ENCODE data around the gene GDPGP1. TPM values are rescaled to one million over a fixed set of nuclear protein-coding genes. Genes with fewer than 3 reads are reported as not detected.

GDPGP1 gene
- total RNA-seq, 2 experiments from 2014 or later, result 12.9 to 22.3 TPM

DNA sequence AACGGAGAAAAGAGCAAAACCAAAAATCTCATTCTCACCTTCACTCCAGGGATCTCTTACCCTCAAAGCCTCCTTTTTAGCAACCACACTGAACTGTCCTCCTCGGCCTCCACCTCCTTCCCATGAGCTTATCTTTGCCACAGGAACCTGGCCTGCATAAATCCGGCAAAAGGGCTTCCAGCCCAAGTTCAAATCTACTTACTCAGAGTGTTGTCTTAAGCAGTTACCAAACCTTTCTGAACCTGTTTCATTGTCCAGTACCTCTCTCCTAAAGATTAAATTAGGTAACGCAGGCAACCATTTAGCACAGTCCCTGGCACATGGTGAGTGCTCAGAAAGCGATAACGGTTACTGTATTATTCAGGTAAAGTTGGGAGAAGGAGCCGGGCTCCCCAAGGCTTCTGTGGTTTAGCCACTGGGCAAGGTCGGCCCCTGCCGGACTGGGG, 1.0 kb upstream of the GDPGP1 start:
- Histone ChIP-seq H3K9me2 (ENCODE audit: insufficient read depth, low read length) (no peaks in the 10 kb centered on the region), H2AFZ (ENCODE audit: low read length) (peak overlapping the region; percentile 56; the same call in 1 of the 2 replicates), H3K4me3 (ENCODE audit: low read depth, low read length, poor library complexity, severe bottlenecking) (peak overlapping the region; percentile 79), H3K79me2 (ENCODE audit: insufficient read depth, low read depth, low read length) (peaks cover 20% of the 10 kb centered on the region; the same call in 1 of the 2 replicates), H3K36me3 (ENCODE audit: insufficient read depth, low read length) (peaks cover 35% of the 10 kb centered on the region), H3K27ac (ENCODE audit: low read depth, low read length, poor library complexity, severe bottlenecking) (peak overlapping the region; percentile 73), H3K4me1 (ENCODE audit: insufficient read depth, low read length, poor library complexity, severe bottlenecking) (peaks cover 31% of the 10 kb centered on the region), H3K9me3 (ENCODE audit: low read length) (no peaks in the 10 kb centered on the region), H3K4me2 (ENCODE audit: low read length) (peak overlapping the region; percentile 93), H4K20me1 (ENCODE audit: insufficient read depth, low read length) (no peaks in the 10 kb centered on the region)
- DNase-seq (ENCODE audit: low spot score), result no peak
- TF ChIP-seq EZH2phosphoT487 (IDR thresholded peaks at IDR 0.05; ENCODE audit: borderline replicate concordance, low read depth, low read length), result no peak
- TF ChIP-seq, protein P1, sequence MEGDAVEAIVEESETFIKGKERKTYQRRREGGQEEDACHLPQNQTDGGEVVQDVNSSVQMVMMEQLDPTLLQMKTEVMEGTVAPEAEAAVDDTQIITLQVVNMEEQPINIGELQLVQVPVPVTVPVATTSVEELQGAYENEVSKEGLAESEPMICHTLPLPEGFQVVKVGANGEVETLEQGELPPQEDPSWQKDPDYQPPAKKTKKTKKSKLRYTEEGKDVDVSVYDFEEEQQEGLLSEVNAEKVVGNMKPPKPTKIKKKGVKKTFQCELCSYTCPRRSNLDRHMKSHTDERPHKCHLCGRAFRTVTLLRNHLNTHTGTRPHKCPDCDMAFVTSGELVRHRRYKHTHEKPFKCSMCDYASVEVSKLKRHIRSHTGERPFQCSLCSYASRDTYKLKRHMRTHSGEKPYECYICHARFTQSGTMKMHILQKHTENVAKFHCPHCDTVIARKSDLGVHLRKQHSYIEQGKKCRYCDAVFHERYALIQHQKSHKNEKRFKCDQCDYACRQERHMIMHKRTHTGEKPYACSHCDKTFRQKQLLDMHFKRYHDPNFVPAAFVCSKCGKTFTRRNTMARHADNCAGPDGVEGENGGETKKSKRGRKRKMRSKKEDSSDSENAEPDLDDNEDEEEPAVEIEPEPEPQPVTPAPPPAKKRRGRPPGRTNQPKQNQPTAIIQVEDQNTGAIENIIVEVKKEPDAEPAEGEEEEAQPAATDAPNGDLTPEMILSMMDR (conservative IDR thresholded peaks at IDR 0.05; ENCODE audit: low read length), result peak; percentile 62
- intact Hi-C loops (cut with micrococcal nuclease; ENCODE audit: unreplicated experiment), result loop anchor here (2.0 to 10.0 kb wide), 5 partner anchors 42 to 762 kb away; partner anchors contain the start of genes IDH2 and PRC1
- no TSS peak for BruUV-seq (replicated peaks)
- ChIA-PET POLR2A (interaction anchor here (0.5 to 3.5 kb wide), 8 partner anchors 11 to 554 kb away, joined by 3 to 23 read pairs (median 4); partner anchors contain the start of genes NGRN and SEMA4B), CTCF (ENCODE audit: unreplicated experiment) (interaction anchor here (0.6 to 0.8 kb wide), 2 partner anchors 61 to 873 kb away, joined by 3 read pairs; no protein-coding TSS in a partner anchor)

DNA sequence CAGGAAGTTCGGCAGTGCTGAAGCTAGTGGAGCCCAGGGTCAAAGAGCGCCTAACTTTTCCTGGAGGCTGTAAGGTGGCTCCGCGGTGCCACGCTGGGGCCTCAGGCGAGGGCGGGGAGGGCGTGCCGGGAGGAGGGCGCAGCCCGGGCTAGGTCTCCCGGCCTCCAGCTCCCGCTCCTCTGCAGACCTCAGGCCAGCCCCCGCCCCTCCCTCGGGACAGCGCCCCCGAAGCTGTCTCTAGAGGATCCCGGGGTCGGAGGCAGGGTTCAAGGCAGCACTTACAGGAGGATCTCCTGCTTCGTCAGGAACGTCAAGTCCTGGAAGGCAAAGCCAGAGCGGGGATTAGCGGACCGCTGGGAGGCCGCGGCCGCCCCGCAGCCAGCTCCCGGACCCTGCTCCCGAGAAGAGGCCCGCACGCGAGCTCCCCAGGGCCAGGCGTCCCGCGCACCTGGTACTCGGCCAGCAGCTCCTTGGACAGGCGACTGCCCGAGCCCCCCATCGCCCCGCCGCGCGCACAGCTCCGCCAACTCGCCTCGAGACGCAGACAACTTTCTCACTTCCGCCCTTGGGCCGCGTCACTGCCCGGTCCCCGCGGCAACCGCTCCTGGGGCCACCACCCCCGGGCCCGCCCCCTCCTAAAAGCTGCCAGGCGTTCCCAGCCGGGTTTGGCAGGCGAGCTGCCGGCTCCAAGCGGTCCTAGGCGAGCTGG, 468 bp upstream of the GDPGP1 start, which contains the start of gene CIB1:
CIB1 (minus strand) TSS at position 555 of the 709 bp plus-strand sequence; CDS start at position 499, 56 bp downstream.
- H3K79me2 ChIP-seq (ENCODE audit: insufficient read depth, low read depth, low read length), result peaks cover 20% of the 10 kb centered on the region; the same call in 1 of the 2 replicates
- H2AFZ ChIP-seq (ENCODE audit: low read length), result peak within 1 kb of the TSS; percentile 94
- H3K4me3 ChIP-seq (ENCODE audit: low read depth, low read length, poor library complexity, severe bottlenecking), result peak within 1 kb of the TSS; percentile 79
- ChIA-PET CTCF (ENCODE audit: unreplicated experiment) (interaction anchor here (0.6 kb wide), 1 partner anchor 874 kb away, joined by 3 read pairs; no protein-coding TSS in a partner anchor), POLR2A (interaction anchor here (0.6 to 3.5 kb wide), 20 partner anchors 11 to 134 kb away, joined by 3 to 23 read pairs (median 3); partner anchors contain the start of genes NGRN and SEMA4B)
- no peaks in the 10 kb centered on the region for H3K9me2 ChIP-seq (ENCODE audit: insufficient read depth, low read length)
- TF ChIP-seq, protein P1 (conservative IDR thresholded peaks at IDR 0.05; ENCODE audit: low read length), result 0 out of 2 replicates have a peak, but pooled peaks have one; percentile 18
- no peak for TF ChIP-seq EZH2phosphoT487 (IDR thresholded peaks at IDR 0.05; ENCODE audit: borderline replicate concordance, low read depth, low read length)
- DNase-seq (ENCODE audit: low spot score), result peak; percentile 97
- H3K9me3 ChIP-seq (ENCODE audit: low read length), result no peaks in the 10 kb centered on the region
- peak within 1 kb of the TSS; percentile 96 for H3K4me2 ChIP-seq (ENCODE audit: low read length)
- H4K20me1 ChIP-seq (ENCODE audit: insufficient read depth, low read length), result no peaks in the 10 kb centered on the region
- H3K4me1 ChIP-seq (ENCODE audit: insufficient read depth, low read length, poor library complexity, severe bottlenecking), result peaks cover 31% of the 10 kb centered on the region
- intact Hi-C loops (cut with micrococcal nuclease; ENCODE audit: unreplicated experiment), result loop anchor here (1.0 to 10.0 kb wide), 6 partner anchors 32 to 761 kb away; partner anchors contain the start of genes IDH2, NGRN and PRC1
- peak within 1 kb of the TSS; percentile 73 for H3K27ac ChIP-seq (ENCODE audit: low read depth, low read length, poor library complexity, severe bottlenecking)
- H3K36me3 ChIP-seq (ENCODE audit: insufficient read depth, low read length), result peaks cover 35% of the 10 kb centered on the region
- BruUV-seq (replicated peaks), result no TSS peak
